Adrenal gland (tissue), 5 donors: ENCODE measurements around the gene TBPL2.

Experiments
- CTCF ChIP-seq, 6 experiments: fragments of 450-650 bp in 4 of 6; fragments of 200-600 bp in 2 of 6; sonication (generic) in 1 of 6; IDR thresholded peaks; 1 replicate in 5 of 6; 2 replicates in 1 of 6; pipeline versions ENCODE4 v1.5.1 to v1.8.0; 2016 to 2021; ENCODE audit warnings: antibody characterized with exemption in 6 of 6, mild to moderate bottlenecking in 2 of 6, moderate library complexity in 1 of 6
- POLR2A ChIP-seq, 2 donors: fragments of 450-650 bp; IDR thresholded peaks; one replicate each; pipeline ENCODE4 v1.6.1; 2017; ENCODE audit warnings: antibody characterized with exemption in 2 of 2, mild to moderate bottlenecking in 2 of 2, moderate library complexity in 1 of 2
- donor health status: DM: no; HTN: no; CAD: no.

GRCh38 chr14:55451950-55452349, 11.5 kb upstream of the TBPL2 start:
- no peak for TF ChIP-seq CTCF (IDR thresholded peaks at IDR 0.05)
- no peak for TF ChIP-seq POLR2A (IDR thresholded peaks at IDR 0.05)
